Measurements from ENCODE around the gene SBK1.

Gene SBK1

DNA sequence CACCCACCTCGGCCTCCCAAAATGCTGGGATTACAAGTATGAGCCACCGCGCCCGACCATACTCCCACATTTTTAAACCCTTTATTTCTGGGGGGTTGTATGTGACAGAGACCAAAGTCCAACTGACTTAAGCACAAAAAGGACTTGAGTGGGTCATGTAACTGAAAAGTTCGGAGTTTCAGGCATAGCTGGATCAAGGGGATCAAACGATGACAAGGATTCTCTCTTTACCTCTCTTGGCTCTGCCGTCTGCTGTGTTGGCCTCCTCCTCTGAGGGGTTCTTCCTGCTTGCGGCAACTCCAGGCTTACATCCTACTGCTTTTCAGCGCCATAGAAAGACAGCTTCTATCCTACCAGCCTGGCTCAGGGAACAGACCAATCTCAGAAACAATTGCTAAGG, 9.2 kb upstream of the SBK1 start:
- DNase-seq, result no peak

DNA sequence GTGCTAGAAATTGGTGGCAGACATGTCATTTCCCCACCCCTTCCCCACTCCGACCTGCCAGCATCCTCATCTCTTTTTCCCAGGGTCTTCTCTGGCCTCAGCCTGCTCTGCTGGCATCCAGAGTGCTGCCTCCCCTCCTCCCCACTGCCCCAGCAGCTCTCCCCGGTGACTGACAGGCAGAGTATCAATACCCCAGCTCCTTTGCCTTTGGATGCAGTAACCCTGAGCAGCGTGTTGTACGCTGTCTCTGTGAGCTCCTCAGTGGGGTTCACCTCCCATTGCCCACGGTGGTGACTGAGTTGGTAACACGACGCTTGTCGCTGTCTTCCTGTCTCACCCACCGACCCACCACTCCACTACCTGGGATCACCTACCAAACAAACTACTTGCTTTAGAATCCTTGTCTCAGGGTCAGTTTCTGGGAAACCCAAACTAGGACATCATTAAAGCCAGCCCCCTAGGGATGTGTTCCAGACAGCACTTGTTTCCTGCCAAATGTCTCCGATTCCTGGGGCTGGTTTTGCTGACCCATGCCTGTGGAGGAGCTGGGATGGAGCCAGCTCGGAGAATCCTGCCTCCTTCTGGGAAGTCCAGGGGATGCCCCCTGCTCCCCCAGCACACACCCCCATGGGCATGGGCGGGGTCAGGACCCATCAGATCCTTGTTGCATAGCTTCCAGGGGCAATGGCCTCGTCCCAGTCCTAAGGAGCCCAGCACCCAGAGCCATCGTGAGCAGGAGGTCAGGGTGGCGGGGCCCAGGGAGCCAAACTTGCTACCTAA, 8.3 kb upstream of the SBK1 start:
- no peak for DNase-seq

DNA sequence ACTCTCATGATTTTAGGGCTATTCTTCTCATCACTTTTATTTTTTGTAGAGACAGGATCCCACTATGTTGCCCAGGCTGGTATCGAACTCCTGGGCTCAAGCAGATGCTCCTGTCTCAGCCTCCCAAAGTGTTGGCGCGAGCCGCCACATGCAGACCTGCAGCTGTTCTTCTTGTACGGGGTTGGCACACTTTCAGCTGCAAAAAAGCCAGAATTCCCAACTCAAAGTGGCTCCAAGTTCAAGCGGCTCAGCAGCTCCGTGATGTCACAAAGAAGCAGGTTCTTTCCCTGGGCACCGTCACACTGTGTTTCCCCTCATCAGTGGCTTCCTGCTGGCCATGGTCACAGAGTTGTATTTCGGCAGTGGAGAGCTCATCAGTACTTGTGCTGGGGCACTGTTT, 6.7 kb upstream of the SBK1 start:
- DNase-seq, result no peak

DNA sequence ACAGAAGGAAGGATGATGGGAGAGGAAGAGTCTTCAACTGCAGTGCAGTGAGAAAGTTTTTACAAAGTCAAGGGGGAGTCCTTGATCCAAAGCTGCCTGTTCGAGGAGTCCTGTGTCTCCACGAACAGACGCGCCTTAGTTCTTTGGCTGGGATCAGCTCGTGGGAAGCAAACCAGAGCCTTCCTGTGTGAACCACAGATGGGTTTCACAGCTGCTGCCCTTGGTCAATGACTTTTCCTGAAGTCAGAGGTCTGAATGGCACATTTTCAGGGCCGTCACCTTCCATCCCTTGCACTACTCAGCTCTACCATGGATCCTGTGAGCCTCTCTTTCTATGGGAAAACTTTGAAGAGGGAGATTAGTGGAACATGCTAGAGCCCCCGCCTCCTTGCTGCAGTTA, 4.2 kb upstream of the SBK1 start:
- DNase-seq, result no peak

DNA sequence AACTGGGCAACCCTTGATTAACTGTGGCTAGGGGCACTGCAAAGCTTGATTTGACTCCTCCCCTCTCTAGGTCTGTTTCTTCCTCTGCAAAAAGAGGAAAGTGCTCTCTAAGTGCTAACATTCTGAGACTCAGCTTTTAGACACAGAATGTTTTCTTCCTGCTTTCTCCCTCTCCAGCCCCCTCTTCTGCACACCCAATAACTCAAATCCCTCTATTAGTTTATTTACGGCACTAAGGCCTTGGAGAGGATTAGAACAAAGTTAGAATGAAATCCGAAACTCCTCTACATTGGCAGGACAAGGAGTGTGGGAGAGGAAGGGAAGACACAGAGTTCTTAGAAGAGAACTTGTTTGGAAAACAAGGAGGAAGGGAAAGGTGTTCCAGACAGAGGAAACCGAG, 3.3 kb upstream of the SBK1 start:
- DNase-seq, result no peak

DNA sequence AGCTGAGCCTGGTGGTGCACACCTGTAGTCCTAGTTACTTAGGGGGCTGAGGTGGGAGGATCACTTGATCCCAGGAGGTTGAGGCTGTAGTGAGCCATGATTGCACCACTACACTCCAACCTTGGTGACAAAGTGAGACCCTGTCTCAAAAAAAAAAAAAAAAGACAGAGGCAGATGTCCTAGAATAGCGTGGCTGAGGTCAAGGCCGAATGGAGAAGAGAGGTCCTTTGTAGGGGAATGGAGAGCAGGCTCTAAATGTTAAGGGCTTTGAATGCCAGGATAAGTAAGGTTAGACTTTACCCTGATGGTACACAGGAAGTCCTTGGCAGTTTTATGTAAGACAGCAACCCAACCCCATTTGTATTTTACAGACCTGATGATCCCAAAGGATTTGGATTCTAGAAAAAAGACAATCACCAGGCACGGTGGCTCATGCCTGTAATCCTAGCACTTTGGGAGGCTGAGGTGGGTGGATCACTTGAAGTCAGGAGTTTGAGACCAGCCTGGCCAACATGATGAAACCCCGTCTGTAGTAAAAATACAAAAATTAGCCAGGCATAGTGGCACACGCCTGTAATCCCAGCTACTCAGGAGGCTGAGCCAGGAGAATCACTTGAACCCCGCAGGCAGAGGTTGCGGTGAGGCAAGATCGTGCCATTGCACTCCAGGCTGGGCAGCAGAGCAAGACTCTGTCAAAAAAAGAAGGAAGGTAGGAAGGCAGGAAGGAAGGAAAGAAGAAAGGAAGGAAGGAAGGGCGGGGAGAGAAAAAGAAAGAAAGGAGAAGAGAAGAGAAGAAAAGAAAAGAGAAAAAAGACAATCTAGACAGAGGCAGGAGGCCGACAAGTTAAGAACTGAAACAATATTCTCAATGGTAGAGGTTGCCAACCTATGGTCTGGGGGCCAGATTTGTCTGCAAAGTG, 2.1 kb upstream of the SBK1 start:
- no peak for DNase-seq

DNA sequence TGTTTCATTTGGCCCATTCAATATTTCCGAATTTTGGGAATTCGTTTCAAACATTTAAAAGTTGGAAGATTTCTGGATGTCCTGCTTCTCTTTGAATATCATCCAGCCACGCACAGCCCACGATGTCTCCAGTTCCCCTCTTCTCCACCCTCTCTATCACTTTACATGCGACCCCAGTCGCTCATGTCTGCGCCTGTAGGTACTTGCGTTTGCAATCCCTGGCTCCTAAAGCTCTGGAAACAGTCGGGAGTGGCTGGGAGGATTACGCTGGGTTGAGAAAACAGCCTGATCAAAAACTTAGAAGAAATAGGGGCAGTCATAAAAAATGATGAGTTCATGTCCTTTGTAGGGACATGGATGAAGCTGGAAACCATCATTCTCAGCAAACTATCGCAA, 1.5 kb upstream of the SBK1 start:
- DNase-seq, result no peak

DNA sequence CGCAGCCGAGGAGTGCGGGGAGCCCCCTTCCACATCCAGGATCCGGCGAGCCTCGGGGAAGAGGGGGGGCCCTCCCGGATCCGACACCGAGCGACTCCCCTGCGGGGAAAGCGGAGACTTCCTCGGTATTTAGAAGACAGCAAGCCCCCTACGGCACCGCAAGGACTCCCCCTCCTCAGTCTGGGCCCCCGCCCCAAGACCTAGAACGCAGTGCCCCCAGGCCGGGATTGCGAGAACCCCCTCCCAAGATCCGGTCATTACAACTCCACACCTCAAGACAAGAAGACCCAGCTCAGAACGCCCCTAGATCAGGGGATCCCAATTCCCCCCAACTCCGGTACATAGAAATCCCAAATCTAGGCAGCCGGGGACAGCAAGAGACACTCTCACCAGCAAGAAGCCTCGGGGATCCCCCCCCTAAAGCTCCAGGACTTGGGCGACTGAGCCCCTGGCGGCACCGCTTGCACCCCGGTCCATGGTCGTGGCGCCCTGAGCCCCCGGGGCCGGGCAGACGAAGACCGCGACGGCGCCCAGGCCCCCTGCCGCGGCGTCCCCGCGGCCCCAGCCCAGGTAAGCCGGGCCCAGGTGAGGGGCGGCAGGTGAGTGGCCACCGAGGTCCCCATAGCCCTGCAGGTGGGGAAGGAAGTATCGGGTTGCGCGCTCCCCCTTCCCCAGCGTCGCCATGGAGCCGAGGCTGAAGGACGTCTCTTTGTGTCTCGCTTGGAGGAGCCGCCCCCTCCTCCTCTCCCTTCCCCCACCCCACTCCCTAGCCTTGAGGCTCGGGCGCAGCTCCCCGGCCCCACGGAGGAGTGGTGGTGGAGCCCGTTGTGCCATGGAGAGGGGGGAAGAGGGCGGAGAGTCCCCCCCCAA, 641 bp downstream of the SBK1 start:
- DNase-seq, result no peak

DNA sequence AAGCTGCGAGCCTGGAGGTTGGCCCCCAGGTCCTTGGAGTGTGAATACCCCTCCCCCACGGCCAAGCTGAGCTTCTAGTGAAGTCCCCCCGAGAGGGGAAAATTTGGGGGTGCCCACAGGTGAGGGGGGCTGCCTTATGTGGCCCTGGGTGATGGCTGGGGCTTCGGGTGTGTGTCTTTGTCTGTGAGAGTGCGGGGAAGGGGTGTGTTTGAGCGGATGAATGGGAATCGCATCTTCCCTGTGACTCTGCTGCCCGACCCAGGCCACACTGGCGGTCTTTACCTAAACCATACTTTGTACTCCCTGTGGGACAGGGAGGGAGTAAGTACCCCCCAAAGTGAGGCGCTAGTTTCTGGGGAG, 1.3 kb downstream of the SBK1 start:
- DNase-seq, result no peak

DNA sequence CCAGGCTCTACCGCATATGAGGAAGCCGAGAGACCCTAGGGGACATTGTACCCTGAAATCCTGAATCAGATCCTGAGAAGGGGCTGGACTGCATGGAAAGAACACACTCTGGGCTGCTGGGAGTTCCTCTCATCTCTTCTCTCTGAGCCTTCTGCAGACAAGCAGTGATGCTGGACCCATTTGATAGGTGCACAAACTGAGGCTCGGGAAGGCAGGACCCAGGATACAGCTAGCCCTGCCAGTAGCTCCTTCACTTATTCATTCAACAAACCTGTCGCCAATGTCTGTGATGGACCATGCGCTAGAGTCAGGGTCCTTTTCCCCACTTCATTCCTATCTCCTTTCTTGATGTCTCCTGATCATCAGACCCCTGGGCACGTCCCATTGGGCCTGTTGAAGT, 1.9 kb downstream of the SBK1 start:
- no peak for DNase-seq

DNA sequence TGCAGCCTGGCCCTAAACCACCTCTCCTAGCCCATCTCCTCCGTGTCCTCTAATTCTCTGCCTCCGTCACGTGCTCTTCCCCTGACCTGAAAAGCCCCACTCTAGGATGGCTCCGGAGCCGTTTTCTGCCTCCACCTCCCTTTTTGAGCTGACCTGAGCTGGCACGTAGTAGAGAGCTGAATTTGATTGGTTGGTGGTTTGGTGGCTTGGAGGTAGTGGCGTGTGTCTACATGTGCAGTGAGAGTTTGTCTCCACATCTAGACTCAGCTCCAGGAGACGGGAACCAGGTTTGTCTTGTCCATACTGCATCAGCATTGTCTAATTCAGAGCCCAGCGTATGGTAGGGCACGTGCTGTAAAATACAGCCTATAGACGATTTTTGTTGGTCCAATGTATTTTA, 3.0 kb downstream of the SBK1 start:
- DNase-seq, result no peak

DNA sequence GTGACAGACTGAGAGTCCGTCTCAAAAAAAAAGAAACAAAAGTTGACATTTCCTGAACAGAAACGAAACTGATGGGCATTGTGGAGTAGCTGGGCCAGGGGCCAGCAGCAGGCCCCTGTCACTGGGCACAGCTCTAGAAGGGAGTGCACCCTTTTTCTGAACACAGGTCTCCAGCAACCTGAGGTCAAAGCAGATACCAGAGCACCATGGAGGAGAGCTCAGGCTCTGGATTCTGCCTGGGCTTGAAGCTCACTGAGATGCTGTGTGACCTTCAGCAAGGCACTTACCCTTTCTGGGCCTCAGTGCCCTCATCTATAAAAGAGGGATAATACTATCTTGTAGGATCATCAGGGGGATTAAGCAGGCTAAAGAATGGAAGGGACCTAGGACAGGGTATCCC, 5.0 kb downstream of the SBK1 start:
- no peak for DNase-seq

DNA sequence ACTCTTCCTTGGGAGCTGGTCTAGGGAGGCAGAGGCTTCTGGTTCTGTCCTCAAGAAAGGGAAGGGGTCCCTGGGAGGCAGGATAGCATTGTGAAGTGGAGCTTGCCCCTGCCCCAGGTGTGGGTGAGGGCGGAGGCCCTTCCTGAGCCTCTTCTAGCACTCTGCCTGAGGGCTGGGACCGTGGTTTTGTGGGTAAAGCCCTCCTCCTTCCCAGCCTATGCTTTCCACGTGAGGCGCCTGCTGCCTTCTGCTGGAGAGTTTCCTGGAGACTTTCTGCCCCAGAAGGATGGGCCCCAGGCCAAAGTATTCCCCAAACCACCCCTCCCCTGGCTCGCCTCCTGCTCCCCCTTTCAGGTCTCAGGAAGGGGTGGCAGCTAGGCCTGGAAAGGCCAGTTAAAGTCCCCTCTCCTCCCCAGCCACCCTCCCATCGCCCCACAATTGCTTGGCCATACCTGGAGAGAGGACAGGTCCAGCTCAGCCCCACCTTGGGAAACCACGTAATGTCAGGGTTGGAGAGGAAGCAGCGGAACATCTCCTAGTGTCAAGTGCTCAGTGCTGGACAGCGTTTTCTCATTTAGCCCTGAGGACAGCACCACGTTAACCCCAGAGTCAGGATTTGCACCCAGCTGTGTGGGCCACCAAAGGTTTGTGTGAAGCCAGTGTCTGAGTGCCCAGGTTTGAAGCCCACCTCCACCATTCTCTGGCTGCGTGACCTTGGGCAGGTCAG, 5.6 kb downstream of the SBK1 start:
- DNase-seq, result no peak

DNA sequence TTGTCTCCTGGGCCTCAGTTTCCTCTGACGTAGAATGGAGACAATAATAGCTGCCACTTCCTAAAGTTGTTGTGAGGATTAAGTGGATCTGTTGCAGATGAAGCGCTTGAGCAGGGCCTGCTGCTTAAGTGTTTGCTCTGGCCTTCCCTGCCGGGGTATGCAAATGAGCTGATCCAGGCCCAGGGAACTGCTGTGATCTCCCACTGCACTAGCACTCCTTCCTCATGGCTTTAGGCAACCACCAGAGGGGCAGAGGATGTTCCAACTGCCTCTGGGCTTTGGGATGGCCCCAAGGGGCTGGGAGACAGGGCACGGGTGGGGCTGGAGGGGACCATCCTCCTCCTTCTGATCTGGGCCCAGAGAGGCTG, 6.2 kb downstream of the SBK1 start:
- no peak for DNase-seq

DNA sequence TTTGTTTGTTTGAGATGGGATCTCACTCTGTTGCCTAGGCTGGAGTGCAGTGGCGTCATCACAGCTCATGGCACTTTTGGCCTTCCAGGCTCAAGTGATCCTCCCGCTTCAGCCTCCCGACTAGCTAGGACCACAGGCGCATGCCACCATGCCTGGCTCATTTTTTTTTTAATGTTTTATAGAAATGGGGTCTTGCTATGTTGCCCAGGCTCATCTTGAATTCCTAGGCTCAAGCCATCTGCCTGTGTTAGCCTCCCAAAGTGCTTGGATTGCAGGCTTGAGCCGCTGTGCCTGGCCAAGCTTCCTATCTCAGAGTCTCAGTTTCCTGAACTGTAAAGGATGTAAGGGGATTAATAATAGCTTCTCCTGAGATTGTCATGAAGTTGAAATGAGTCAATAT, 8.0 kb downstream of the SBK1 start:
- DNase-seq, result no peak

DNA sequence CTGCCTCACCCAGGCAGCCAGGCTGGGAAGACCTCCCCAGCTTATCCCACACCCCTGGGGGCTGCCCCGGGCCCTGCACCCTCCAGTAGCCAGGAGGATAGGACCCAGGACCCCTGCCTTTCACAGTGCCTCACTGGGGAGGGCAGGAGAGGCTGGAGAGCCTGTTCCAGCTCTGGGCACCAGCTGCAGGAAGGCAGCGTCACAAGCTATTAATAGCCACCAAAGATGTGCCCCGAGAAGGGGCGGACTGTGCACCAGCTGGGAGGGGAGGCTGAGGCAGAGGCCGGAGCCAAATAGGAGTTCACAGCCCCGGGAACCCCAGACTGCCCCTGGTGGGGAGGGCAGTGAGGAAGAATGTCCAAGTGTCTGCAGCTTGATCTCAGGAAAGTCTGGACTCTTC, 8.8 kb downstream of the SBK1 start:
- no peak for DNase-seq

DNA sequence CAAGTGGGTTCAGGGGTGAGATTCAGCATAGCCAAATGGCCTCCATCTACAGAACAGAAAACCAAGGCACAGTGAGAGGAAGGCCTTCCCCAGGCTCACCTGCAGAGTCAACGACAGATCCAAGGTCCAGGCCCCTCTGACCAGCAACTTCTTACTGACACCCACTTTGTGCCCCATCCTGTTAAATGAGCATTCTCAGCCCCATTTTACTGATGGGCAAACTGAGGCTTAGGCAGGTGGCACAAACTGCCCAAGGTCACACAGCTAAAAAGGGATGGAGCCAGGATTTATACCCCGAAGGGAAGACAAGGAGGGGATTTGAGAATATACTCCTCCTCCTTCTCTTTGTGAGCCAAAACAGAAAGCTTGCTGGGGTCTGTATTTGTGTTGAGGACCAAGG, 9.3 kb downstream of the SBK1 start:
- no peak for DNase-seq

DNA sequence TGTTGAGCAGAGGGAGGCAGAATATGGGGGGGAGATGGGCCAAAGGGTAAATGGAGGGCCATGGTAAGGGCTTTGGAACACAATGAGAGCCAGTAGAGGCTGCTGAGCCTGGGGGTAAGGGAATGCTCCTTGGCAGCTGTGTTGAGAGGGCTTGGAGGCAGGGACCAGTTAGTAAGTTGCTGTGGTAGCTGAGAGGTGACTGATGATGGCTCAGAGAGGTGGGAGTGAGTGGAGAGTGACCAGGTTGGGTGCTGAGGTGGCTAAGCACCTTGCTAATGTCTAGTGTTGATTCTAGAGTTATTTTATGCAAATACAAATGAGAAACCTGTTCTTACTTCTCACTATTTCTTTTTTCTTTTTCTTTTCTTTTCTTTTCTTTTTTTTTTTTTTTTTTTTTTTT, 10.8 kb downstream of the SBK1 start:
- DNase-seq, result no peak

DNA sequence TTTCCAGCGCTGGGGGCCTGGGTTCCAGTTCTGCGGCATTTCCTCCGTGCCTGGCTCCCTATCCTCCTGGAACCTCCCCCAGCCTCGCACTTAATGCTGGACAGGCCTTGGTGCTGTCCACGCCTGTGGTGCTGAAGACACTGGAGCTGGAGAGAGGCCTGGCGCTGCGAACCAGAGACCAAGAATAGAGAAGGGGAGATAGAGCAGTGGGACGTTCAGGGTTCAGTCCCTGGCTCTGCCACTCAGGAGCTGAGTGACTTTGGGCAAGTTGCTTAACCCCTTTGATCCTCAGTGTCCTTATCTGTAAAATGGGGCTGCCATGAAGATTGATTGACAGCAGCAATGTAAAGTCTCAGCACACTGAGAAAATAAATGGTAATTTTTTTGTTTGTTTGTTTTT, 11.9 kb downstream of the SBK1 start:
- no peak for DNase-seq

DNA sequence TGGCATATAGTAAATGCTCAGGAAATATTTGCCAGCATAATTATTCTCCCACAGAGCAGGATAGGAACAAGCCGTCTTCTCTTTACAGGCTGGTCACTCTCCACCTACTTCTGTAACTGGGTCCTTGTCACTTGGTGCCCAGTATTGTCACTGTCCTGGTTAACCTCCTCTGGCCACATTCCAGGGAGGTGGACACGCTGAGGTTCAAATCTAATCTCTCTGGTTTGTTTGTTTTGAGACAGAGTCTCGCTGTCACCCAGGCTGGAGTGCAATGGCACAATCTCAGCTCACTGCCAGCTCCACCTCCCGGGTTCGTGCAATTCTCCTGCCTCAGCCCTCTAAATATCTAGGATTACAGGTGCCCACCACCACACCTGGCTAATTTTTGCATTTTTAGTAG, 15.6 kb downstream of the SBK1 start:
- DNase-seq, result no peak

DNA sequence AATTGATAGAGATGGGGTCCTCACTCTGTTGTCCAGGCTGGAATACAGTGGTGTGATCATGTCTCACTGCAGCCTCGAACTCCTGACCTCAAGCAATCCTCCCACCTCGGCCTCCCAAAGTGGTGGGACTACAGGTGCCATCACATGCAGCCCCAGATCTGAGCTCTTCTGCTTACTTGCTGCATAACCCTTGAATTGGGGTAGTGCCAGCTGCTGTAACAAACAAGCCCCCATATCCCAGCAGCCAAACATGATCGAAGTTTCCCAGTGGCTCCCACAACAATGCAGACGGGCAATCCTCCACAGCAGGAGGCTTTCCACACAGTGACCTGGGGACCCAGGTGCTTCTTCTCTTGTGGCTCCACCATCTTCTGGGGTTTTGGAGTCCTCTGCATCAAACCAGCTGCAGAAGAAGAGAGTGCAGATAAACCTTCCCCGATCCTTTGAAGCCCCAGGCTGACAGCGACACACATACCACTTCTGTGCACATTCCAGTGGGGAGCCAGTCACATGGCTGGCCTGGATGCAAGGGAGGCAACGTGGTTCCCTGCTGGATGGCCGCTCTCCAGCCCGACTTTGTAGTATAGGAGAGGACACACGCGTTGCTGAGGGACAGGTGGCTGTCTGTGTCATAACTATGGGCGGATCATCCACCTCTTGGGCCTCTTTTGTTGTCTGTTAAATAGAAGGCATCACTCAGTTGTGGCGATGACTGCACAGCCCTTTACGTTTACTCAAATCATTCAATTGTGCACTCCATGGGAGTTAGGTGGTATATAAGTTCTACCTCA, 16.7 kb downstream of the SBK1 start:
- no peak for DNase-seq

DNA sequence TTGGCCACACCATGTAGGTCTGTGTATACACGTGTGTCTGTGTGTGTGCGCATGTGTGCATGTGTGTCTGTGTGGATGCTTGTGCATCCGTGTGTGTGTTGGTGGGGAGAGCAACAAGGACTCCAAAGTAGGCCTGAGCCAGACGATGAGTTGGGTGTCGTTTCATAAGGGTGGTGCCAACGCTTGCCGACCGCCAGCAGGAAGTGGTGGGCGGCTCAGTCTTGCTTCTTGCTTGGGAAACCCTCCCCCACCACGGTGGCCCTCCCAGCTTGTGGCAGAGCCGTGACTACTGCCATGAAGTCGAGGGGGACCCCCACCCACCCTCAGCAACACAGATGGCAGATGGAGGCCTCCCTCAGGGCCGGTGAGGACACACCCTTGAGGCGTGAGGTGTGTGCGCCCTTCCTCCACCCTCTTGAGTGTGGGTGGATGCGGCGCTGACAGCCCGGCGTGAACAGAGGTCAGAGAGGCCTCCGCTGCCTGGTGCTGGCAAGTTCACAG, 17.5 kb downstream of the SBK1 start:
- DNase-seq, result no peak
